ENCODE measurements around the gene PRM3.

The PRM3 gene

GRCh38 chr16:11280616-11281522 is 7.4 kb upstream of the PRM3 start, which contains the start of gene PRM1:
Gene PRM1, minus strand, starts transcription at chr16:11281330. Its CDS starts 92 bp downstream, at chr16:11281238.
- TF ChIP-seq CREB1 (IDR thresholded peaks at IDR 0.05; ENCODE audit: low read depth): no peak
- TF ChIP-seq FOXM1 (IDR thresholded peaks at IDR 0.05; ENCODE audit: borderline replicate concordance, low read depth): no peak
- TF ChIP-seq TEAD4 (IDR thresholded peaks at IDR 0.05): no peak
- TF ChIP-seq TAF1 (IDR thresholded peaks at IDR 0.05; ENCODE audit: low read depth): no peak
- no peak for TF ChIP-seq USF1 (IDR thresholded peaks at IDR 0.05)
- TF ChIP-seq EGR1 (IDR thresholded peaks at IDR 0.05): no peak
- no peak for TF ChIP-seq TCF12 (IDR thresholded peaks at IDR 0.05; ENCODE audit: low read depth)

DNA sequence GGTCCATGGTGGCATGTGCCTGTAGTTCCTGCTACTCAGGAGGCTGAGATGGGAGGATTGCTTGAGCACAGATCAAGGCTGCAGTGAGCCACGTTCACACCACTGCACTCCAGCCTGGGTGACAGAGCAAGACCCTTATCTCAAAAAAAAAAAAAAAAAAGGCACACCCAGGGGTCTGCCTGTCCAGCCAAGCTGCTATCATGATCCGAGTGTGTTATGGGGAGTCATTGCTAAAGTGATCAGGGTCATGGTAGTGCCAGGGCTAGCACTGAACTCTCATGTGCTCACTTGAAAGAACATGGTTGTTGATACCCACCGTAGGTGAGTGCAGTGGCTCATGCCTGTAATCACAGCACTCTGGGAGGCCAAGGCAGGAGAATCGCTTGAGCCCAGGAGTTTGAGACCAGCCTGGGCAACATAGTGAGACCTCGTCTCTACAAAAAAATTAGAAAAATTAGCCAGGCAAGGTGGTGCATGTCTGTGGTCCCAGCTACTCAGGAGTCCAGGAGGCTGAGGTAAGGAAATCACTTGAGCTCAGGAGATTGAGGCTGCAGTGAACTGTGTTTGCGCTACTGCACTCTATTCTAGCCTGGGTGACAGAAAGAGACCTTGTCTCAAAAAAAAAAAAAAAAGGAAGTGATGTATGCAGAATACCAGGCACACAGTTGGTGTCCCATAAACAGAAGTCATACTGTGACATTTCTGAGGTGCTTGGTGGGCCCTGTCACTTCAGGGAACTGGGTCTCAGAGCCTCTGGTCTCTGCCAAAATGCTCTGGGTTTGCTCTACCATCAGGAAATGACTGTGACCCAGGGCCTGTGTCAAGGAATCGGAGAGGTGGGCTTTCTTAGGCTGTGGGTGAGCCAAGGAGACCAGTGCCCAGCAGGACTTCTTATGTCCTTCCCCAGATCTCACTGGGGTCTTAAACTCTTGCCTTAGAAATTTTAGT is 5.5 kb upstream of the PRM3 start:
- TF ChIP-seq CREB1 (IDR thresholded peaks at IDR 0.05; ENCODE audit: low read depth) (no peak), ZBTB7A (IDR thresholded peaks at IDR 0.05; ENCODE audit: low read depth) (no peak), YY1 (IDR thresholded peaks at IDR 0.05; ENCODE audit: low read depth) (no peak), EP300 (IDR thresholded peaks at IDR 0.05; ENCODE audit: borderline replicate concordance) (no peak)
- TF ChIP-seq, protein P1, sequence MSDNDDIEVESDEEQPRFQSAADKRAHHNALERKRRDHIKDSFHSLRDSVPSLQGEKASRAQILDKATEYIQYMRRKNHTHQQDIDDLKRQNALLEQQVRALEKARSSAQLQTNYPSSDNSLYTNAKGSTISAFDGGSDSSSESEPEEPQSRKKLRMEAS (IDR thresholded peaks at IDR 0.05): no peak

- TF ChIP-seq RAD21 (IDR thresholded peaks at IDR 0.05; ENCODE audit: low read depth) (no peak), YY1 (IDR thresholded peaks at IDR 0.05; ENCODE audit: low read depth) (no peak), TCF12 (IDR thresholded peaks at IDR 0.05; ENCODE audit: low read depth) (no peak), REST (IDR thresholded peaks at IDR 0.05; ENCODE audit: low read depth) (no peak), NFIC (IDR thresholded peaks at IDR 0.05) (no peak), EP300 (IDR thresholded peaks at IDR 0.05; ENCODE audit: borderline replicate concordance) (no peak), TEAD4 (IDR thresholded peaks at IDR 0.05) (no peak), ZBTB7A (IDR thresholded peaks at IDR 0.05; ENCODE audit: low read depth) (no peak), CEBPB (IDR thresholded peaks at IDR 0.05) (no peak), TAF1 (IDR thresholded peaks at IDR 0.05; ENCODE audit: low read depth) (no peak), EGR1 (IDR thresholded peaks at IDR 0.05) (no peak), FOXM1 (IDR thresholded peaks at IDR 0.05; ENCODE audit: borderline replicate concordance, low read depth) (no peak), CREB1 (IDR thresholded peaks at IDR 0.05; ENCODE audit: low read depth) (no peak)
- TF ChIP-seq, protein P1 (IDR thresholded peaks at IDR 0.05): no peak
Measured at GRCh38 chr16:11277607-11278337, 4.3 kb upstream of the PRM3 start.

DNA sequence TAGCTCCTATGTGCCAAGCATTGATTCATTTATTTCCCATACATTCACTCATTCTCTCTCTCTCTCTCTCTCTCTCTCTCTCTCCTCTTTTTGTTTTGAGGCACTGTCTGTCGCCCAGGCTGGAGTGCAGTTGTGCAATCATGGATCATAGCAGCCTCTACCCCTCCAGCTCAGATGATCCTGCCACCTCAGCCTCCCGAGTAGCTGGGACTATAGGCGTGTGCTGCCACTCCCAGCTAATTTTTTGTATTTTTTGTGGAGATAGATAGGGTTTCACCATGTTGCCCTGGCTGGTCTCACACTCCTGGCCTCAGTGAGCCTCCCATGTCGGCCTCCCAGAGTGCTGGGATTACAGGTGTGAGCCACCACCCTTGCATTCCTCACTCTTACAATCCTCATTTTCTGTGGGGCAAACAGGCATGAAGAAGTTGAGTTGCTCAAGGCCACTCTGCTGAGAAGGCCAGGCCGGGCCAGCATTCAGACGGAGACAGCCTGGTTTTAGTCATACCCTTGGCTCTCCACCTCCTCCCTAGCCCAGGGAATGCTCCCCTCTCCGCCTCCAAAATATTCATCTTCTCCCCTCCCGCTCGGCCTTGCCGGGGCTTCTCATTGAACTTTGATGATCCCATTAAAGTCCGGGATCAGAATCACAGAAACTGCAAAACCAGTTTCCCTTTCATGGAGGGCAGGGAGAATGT is 3.6 kb upstream of the PRM3 start:
- TF ChIP-seq ZBTB7A (IDR thresholded peaks at IDR 0.05; ENCODE audit: low read depth) (no peak), TEAD4 (IDR thresholded peaks at IDR 0.05) (no peak), NFIC (IDR thresholded peaks at IDR 0.05) (no peak), USF1 (IDR thresholded peaks at IDR 0.05) (no peak), TAF1 (IDR thresholded peaks at IDR 0.05; ENCODE audit: low read depth) (no peak), CEBPB (IDR thresholded peaks at IDR 0.05) (no peak), YY1 (IDR thresholded peaks at IDR 0.05; ENCODE audit: low read depth) (no peak), CREB1 (IDR thresholded peaks at IDR 0.05; ENCODE audit: low read depth) (no peak), TCF12 (IDR thresholded peaks at IDR 0.05; ENCODE audit: low read depth) (no peak), EP300 (IDR thresholded peaks at IDR 0.05; ENCODE audit: borderline replicate concordance) (no peak), FOXM1 (IDR thresholded peaks at IDR 0.05; ENCODE audit: borderline replicate concordance, low read depth) (no peak), EGR1 (IDR thresholded peaks at IDR 0.05) (no peak), REST (IDR thresholded peaks at IDR 0.05; ENCODE audit: low read depth) (no peak)
- TF ChIP-seq, protein P1 (IDR thresholded peaks at IDR 0.05): no peak

Data from Ishikawa (cell line).